Measurements from ENCODE around the gene JMJD8. TPM values are rescaled to one million over a fixed set of nuclear protein-coding genes. Genes with fewer than 3 reads are reported as not detected.

JMJD8 gene
- total RNA-seq, 2 donors from 2014 or later, result 40.7 to 72.1 TPM

- Histone ChIP-seq H3K4me3 (peak within 1 kb of the TSS; percentile 71), H3K27me3 (no peaks in the 10 kb centered on the region), H3K9me3 (no peaks in the 10 kb centered on the region), H3K9ac (ENCODE audit: low read depth in 2 of 2, low read length in 2 of 2) (peak within 1 kb of the TSS; percentile 77 to 85), H3K27ac (peak within 1 kb of the TSS; percentile 90), H3K4me1 (peaks cover 41% of the 10 kb centered on the region), H3K36me3 (peaks cover 6% of the 10 kb centered on the region)
- intact Hi-C loops (cut with DNase I), result no loop called here
- TF ChIP-seq, protein P1, sequence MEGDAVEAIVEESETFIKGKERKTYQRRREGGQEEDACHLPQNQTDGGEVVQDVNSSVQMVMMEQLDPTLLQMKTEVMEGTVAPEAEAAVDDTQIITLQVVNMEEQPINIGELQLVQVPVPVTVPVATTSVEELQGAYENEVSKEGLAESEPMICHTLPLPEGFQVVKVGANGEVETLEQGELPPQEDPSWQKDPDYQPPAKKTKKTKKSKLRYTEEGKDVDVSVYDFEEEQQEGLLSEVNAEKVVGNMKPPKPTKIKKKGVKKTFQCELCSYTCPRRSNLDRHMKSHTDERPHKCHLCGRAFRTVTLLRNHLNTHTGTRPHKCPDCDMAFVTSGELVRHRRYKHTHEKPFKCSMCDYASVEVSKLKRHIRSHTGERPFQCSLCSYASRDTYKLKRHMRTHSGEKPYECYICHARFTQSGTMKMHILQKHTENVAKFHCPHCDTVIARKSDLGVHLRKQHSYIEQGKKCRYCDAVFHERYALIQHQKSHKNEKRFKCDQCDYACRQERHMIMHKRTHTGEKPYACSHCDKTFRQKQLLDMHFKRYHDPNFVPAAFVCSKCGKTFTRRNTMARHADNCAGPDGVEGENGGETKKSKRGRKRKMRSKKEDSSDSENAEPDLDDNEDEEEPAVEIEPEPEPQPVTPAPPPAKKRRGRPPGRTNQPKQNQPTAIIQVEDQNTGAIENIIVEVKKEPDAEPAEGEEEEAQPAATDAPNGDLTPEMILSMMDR (IDR thresholded peaks at IDR 0.05), result no peak
- peak; percentile 90 for DNase-seq
Observed at GRCh38 chr16:679814-680624, 4.1 kb downstream of the JMJD8 start, which contains the start of gene STUB1. Gene STUB1, plus strand, starts transcription at chr16:680410. Its CDS starts 116 bp downstream, at chr16:680526.

DNA sequence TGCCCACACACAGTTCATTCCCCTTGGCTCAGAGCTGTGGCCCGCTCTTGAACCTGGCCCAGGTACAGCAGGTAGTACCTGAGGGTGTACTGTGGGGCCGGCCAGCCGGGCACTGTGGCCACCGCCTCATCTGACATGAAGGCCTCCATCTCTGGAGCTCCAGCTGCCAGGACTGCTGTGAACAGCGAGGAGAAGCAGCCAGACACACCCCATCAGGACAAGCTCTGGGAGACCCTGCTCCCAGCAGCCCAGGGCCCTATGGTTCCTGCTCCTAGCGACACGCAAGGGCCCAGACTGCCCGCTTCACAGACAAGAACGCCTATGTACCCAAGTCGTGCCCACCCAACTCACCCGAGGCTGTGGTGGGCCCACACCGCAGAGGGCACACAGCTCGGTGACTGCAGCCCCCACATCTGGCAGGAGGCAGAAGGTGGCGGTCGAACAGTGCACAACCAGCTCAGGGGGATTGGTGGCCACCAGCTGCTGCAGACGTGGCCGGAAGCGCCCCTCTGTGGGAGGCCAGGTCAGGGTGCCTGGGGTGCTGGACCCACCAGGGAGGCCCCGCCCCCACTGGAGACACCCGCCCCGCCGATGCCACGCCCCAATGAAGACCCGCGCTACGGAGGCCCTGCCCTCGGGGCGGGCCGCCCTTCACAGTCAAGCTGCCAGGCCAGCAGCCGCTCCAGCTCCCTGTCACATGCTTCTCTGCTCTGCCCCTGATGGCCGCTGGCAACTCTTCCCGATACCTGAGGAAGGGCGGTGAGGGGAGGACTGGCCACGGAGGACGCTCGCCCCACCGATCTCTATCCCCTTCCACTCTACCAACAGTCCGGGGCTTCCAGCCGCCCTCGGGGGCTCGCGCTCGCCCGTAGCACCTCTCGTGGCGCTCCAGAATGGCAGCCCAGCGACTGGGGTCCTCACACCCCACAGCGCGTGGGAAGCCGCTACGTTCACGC, 5.0 kb downstream of the JMJD8 start:
- TF ChIP-seq, protein P1 (IDR thresholded peaks at IDR 0.05), result no peak
- Histone ChIP-seq H3K27ac (peak overlapping the region; percentile 57), H3K4me1 (peaks cover 40% of the 10 kb centered on the region), H3K9me3 (no peaks in the 10 kb centered on the region), H3K9ac (ENCODE audit: low read depth in 2 of 2, low read length in 2 of 2) (peak overlapping the region; percentile 58 to 62), H3K27me3 (no peaks in the 10 kb centered on the region), H3K4me3 (peak overlapping the region; percentile 35), H3K36me3 (peaks cover 6% of the 10 kb centered on the region)
- intact Hi-C loops (cut with DNase I), result no loop called here
- peak; percentile 80 for DNase-seq

DNA sequence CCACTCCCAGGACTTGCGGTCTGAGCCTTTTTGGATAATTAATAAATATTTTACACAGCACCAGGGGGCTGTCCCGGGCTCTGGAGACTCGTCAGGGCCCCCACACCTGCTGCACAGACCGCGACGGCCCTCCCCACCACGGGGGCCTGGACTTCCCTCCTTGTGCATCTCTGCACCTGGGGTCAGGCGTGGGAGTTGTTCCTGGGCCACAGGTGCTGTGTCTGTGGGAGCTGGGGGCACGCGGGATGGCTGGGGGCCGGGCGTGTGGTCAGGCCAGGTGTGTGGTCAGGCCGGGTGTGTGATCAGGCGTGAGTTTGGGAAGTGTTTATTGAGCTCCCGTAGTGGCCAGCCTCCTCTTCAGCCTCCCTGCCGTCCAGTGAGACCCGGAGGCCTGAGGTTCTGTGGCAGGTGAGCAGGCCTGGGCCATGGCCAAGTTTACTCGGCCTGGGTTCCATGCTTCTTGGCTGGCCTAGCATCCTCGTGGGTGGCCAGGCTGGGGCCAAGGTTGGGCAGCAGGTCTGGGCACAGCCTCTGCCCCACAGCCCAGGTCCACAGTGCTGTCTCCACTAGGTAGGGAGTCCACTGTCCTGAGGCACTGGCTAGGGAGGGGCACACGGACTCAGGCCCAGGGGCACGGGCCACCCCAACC, 5.8 kb downstream of the JMJD8 start:
- H3K27ac ChIP-seq, result no peak overlapping the region
- H3K4me3 ChIP-seq, result no peak overlapping the region
- H3K9ac ChIP-seq (ENCODE audit: low read depth in 2 of 2, low read length in 2 of 2), result no peak overlapping the region
- no peak for DNase-seq
- peaks cover 6% of the 10 kb centered on the region for H3K36me3 ChIP-seq
- TF ChIP-seq, protein P1 (IDR thresholded peaks at IDR 0.05), result no peak
- no peaks in the 10 kb centered on the region for H3K27me3 ChIP-seq
- intact Hi-C loops (cut with DNase I), result no loop called here
- H3K9me3 ChIP-seq, result no peaks in the 10 kb centered on the region
- H3K4me1 ChIP-seq, result peaks cover 37% of the 10 kb centered on the region

DNA sequence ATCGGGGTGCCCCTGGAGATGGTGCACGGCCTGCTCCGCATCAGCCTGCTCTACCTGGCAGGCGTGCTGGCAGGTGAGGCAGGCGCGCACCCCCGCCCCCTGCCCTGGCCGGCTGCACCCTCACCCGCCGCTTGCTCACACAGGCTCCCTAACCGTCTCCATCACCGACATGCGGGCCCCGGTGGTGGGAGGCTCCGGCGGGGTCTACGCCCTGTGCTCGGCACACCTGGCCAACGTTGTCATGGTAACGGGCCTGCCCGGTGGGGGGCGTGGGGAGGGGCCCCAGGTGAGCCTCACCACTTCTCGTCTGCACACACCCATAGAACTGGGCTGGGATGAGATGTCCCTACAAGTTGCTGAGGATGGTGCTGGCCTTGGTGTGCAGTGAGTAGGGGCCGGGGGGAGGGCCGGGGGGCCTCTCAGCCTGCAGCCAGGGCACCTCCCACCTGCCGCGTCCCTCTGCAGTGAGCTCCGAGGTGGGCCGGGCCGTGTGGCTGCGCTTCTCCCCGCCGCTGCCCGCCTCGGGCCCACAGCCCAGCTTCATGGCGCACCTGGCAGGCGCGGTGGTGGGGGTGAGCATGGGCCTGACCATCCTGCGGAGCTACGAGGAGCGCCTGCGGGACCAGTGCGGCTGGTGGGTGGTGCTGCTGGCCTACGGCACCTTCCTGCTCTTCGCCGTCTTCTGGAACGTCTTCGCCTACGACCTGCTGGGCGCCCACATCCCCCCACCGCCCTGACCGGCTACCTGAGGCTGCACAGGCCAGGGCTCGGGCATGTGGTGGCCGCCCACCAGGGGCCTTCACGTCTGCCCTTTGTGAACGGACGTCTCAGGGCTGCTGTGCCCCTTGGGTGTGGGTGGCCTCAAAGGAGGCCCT, 6.6 kb downstream of the JMJD8 start:
- H3K4me3 ChIP-seq, result no peak overlapping the region
- DNase-seq, result no peak
- H3K9ac ChIP-seq (ENCODE audit: low read depth in 2 of 2, low read length in 2 of 2), result peak overlapping the region in 1 of 2 donors; percentile 19
- TF ChIP-seq, protein P1 (IDR thresholded peaks at IDR 0.05), result no peak
- intact Hi-C loops (cut with DNase I), result no loop called here
- H3K4me1 ChIP-seq, result peaks cover 34% of the 10 kb centered on the region
- H3K27ac ChIP-seq, result no peak overlapping the region
- H3K9me3 ChIP-seq, result no peaks in the 10 kb centered on the region
- H3K27me3 ChIP-seq, result no peaks in the 10 kb centered on the region
- peaks cover 9% of the 10 kb centered on the region for H3K36me3 ChIP-seq
